GM18951 (cell line): ENCODE results near the gene NDUFB3.

Experiments used
- POLR2A ChIP-seq: IDR thresholded peaks from 4 replicates; pipeline ENCODE4 v1.6.1; 2011; ENCODE audit warnings: mild to moderate bottlenecking; ENCODE audit not compliant: insufficient read length, insufficient read depth; ENCODE audit errors: extremely low read depth
- in situ Hi-C: fragments of 300-500 bp; cut with MboI; formaldehyde crosslinking; loops from one replicate; pipeline ENCODE4 v1.12.0; 2022; ENCODE audit warnings: low sequenced_read_pairs, mixed read lengths, inconsistent platforms; ENCODE audit not compliant: unreplicated experiment

The NDUFB3 gene

DNA sequence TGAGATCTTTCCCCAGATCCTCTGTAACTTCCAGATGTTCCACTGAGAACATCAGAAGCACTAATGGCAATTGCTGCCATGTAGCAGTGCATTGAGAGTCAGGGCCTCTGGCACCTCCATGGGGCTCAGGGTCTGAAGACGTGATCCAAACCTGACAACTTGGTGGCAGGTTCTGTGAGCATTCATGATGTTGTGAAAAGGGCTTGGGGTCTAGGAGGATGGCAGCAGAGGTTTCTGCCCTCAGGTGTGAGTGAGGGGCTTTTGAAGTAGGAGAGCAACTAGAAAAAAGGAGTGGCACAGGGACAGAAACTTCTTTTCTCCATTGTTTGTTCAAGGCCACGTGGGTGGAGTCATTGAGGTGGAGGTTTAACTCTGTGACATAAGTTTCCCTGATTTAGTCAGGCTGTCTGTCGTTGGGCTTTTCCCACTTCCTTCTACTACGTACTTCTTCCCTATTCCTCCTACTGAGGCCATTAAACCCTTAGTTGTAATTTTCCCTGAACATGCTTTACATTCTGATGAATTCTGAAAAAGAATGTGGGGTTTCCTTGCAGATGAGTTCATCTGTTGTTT is 57.2 kb downstream of the NDUFB3 start:
- TF ChIP-seq POLR2A: no peak
- in situ Hi-C loops: no loop called here

DNA sequence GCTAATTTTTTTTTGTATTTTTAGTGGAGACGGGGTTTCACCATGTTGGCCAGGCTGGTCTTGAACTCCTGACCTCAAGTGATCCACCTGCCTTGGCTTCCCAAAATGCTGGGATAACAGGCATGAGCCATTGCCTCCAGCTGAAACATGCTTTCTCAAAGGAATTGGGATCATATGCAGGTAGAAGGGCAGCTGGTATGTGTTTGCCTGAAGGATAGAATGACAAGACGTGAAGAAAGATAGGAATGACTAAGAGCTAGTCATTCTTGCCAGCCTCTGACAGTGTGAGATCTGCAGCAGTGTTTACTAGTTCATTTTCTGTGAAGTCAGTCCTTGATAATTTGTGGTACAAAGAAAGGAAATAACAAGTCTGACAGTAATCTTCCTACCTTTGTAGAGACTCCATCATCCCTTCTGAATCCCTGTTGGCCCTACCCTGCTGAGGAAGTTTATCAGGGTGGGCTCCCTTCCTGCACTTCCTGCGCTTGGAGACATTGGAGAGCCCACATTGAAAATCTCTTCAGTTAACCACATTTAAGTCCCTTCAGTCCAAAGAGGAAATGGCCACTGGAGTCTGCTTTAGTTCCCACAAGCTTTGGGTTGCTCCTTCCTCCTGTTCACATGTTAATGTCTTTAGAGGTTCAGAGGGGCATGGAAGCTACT is 58.9 kb downstream of the NDUFB3 start:
- in situ Hi-C loops: no loop called here
- peak; percentile 24 for TF ChIP-seq POLR2A

DNA sequence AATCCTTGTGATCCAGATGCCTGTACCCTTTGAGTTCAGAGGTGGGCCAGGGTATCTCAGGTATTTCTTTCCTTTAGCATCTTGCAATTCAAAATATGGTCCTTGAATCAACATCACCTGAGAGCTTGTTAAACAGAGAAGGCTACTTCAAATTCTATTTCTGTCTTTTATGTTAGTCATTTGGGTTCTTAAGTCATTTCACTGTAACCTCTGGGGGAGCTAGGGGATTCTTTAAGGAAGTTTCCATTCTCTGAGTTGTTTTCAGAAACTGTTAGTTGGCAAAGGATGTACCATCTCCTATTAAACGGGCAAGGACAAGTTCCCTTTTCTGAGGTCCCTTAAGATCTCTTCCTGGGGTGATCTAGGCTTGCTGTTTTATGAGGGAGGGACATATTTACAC is 60.7 kb downstream of the NDUFB3 start:
- no peak for TF ChIP-seq POLR2A
- in situ Hi-C loops: no loop called here
